Hepatocyte (in vitro differentiated cells): Measurements from ENCODE around the gene CEP126.

Source experiments
- EZH2 ChIP-seq: fragments of 200-600 bp; sonication (generic); IDR thresholded peaks from 2 replicates; pipeline ENCODE4 v1.6.1; 2016; ENCODE audit warnings: antibody characterized with exemption, mild to moderate bottlenecking, borderline replicate concordance
- EZH2phosphoT487 ChIP-seq: fragments of 200-600 bp; sonication (generic); IDR thresholded peaks from one replicate; pipeline ENCODE4 v1.6.1; 2018; ENCODE audit warnings: antibody characterized with exemption, mild to moderate bottlenecking, low read depth, moderate library complexity; ENCODE audit not compliant: unreplicated experiment, severe bottlenecking
- TF ChIP-seq, protein P1 (sequence below): fragments of 200-600 bp; sonication (generic); IDR thresholded peaks from 2 replicates; pipeline ENCODE4 v1.5.1; 2016; ENCODE audit warnings: antibody characterized with exemption, mild to moderate bottlenecking; ENCODE audit not compliant: poor library complexity

DNA sequence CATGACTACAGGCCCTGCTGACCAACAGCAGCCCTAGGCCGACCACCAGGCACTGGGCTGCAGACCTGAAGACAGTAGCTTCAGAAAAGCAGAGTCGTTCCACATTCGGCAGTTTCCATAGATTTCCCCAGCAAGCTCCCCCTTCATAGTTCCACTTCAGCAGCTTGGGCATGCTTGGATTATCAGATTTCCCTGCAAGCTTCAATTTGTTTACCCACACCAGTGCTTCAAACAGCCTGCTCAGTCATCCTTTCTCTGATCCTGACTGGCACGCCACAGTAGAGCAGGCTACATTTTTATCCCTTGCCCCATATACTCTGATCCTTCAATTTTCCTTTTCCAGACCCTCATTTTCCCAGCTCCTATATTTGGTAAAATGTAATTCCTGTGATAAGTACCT lies 81.3 kb downstream of the CEP126 start:
- TF ChIP-seq, protein P1, sequence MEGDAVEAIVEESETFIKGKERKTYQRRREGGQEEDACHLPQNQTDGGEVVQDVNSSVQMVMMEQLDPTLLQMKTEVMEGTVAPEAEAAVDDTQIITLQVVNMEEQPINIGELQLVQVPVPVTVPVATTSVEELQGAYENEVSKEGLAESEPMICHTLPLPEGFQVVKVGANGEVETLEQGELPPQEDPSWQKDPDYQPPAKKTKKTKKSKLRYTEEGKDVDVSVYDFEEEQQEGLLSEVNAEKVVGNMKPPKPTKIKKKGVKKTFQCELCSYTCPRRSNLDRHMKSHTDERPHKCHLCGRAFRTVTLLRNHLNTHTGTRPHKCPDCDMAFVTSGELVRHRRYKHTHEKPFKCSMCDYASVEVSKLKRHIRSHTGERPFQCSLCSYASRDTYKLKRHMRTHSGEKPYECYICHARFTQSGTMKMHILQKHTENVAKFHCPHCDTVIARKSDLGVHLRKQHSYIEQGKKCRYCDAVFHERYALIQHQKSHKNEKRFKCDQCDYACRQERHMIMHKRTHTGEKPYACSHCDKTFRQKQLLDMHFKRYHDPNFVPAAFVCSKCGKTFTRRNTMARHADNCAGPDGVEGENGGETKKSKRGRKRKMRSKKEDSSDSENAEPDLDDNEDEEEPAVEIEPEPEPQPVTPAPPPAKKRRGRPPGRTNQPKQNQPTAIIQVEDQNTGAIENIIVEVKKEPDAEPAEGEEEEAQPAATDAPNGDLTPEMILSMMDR: no peak
- TF ChIP-seq EZH2 (no peak), EZH2phosphoT487 (no peak)
